NCI-H128 (cell line): Measurements from ENCODE around the gene NIPBL.
"Not testable (repeated sequence)": the region's sequence is repeated elsewhere in the genome, so short reads cannot be mapped to it uniquely, and the experiment has no call there.

Experiments
- DNase-seq: peaks from one replicate; lab custom pipeline; 2025; ENCODE audit not compliant: unreplicated experiment; lab: John Stamatoyannopoulos, UW

The NIPBL gene

GRCh38 chr5:37086026-37086425, 209.5 kb downstream of the NIPBL start:
- not testable (repeated sequence) for DNase-seq

GRCh38 chr5:37086466-37087173, 210.1 kb downstream of the NIPBL start:
- DNase-seq: no peak

GRCh38 chr5:37088009-37088408, 211.4 kb downstream of the NIPBL start:
- no peak for DNase-seq

- DNase-seq: no peak
Observed at GRCh38 chr5:37090123-37090726, 213.7 kb downstream of the NIPBL start.

GRCh38 chr5:37090781-37091180, 214.2 kb downstream of the NIPBL start:
- DNase-seq: no peak

- not testable (repeated sequence) for DNase-seq
Observed at GRCh38 chr5:37093795-37094194, 217.2 kb downstream of the NIPBL start.

- not testable (repeated sequence) for DNase-seq
Observed at GRCh38 chr5:37099267-37099666, 222.7 kb downstream of the NIPBL start.

GRCh38 chr5:37103302-37103701, 226.7 kb downstream of the NIPBL start:
- DNase-seq: no peak

GRCh38 chr5:37109338-37109737, 232.8 kb downstream of the NIPBL start:
- DNase-seq: no peak

GRCh38 chr5:37110135-37110534, 233.6 kb downstream of the NIPBL start:
- no peak for DNase-seq

- no peak for DNase-seq
Observed at GRCh38 chr5:37111426-37112382, 235.1 kb downstream of the NIPBL start.

- DNase-seq: no peak
Observed at GRCh38 chr5:37112383-37112991, 235.9 kb downstream of the NIPBL start.
